ENCODE data around the gene MAP7D2. TPM values are rescaled to one million over a fixed set of nuclear protein-coding genes. Genes with fewer than 3 reads are reported as not detected.

MAP7D2 gene
- total and polyA plus RNA-seq, 9 of the 15 experiments (the other 6 are each of a cell fraction or from before 2014, with no cell fraction given), result 0.01 to 0.04 (median 0.03) TPM; not detected in 4

GRCh38 chrX:20118065-20118824, 1.5 kb upstream of the MAP7D2 start:
- H3K36me3 ChIP-seq (ENCODE audit: control insufficient read depth, insufficient read depth, low read length), result no peaks in the 10 kb centered on the region
- no peaks in the 10 kb centered on the region for H3K79me2 ChIP-seq (ENCODE audit: control insufficient read depth, insufficient read depth, low read length)
- H3K4me3 ChIP-seq, result no peak overlapping the region
- intact Hi-C loops (cut with micrococcal nuclease) (no loop called here), in situ Hi-C loops (cut with MboI) (no loop called here)
- H3K9ac ChIP-seq (ENCODE audit: insufficient read depth in 1 of 2, low read depth in 2 of 2, low read length in 2 of 2), result no peak overlapping the region
- FAIRE-seq, result no peak
- H3K27me3 ChIP-seq (ENCODE audit: control insufficient read depth in 2 of 2, insufficient read depth in 2 of 2, low read length in 2 of 2), result peaks cover 0 to 6% of the 10 kb centered on the region in 2 experiments; a peak in 1 of 5 replicates
- no peaks in the 10 kb centered on the region for H3K9me1 ChIP-seq (ENCODE audit: control insufficient read depth, insufficient read depth, low read length)
- peaks cover 0 to 4% of the 10 kb centered on the region in 2 experiments; a peak in 2 of 5 replicates for H3K4me1 ChIP-seq (replicated peaks in 1 of 2; ENCODE audit: control insufficient read depth in 2 of 2, insufficient read depth in 2 of 2, low read length in 2 of 2)
- H2AFZ ChIP-seq (ENCODE audit: low read depth, low read length), result no peak overlapping the region
- ATAC-seq, result no peak
- ChIA-PET CTCF (ENCODE audit: low intra/inter-chr PET ratio) (no interaction called here), POLR2A (interaction anchor here (0.7 kb wide), 1 partner anchor 9 kb away, joined by 3 read pairs; no protein-coding TSS in a partner anchor)
- H3K4me2 ChIP-seq (ENCODE audit: insufficient read depth, low read length), result no peak overlapping the region
- BruUV-seq (replicated peaks), result no TSS peak
- no peak for DNase-seq (ENCODE audit: extremely low read depth in 1 of 4, low spot score in 3 of 4)
- WGBS (ENCODE audit: insufficient coverage, low coverage, missing lambda C conversion rate), result 3% methylated on average over 10 of the region's 12 CpGs
- no peak overlapping the region for H3K27ac ChIP-seq (ENCODE audit: extremely low read depth, low read depth, low read length)
- no peaks in the 10 kb centered on the region for H3K9me3 ChIP-seq (replicated peaks; ENCODE audit: control insufficient read depth, insufficient read depth, low read depth, low read length)
- H4K20me1 ChIP-seq (replicated peaks; ENCODE audit: control insufficient read depth, insufficient read depth, low read length), result no peaks in the 10 kb centered on the region
- TF ChIP-seq ATF4 (CRISPR knock-in tag; IDR thresholded peaks at IDR 0.05), result no peak
- no peak for TF ChIP-seq ZNF318 (IDR thresholded peaks at IDR 0.05; ENCODE audit: borderline replicate concordance in 1 of 2, low read depth in 1 of 2)
- TF ChIP-seq NCOA1 (IDR thresholded peaks at IDR 0.05; ENCODE audit: low read depth), result no peak
- no peak for TF ChIP-seq CREB3 (tag; conservative IDR thresholded peaks at IDR 0.05; ENCODE audit: low read depth)
- no peak for TF ChIP-seq TFE3 (CRISPR knock-in tag; IDR thresholded peaks at IDR 0.05)
- no peak for TF ChIP-seq SAFB (IDR thresholded peaks at IDR 0.05; ENCODE audit: borderline replicate concordance, low read depth, low read length)
- no peak for TF ChIP-seq PTTG1 (tag; IDR thresholded peaks at IDR 0.05; ENCODE audit: low read depth)
- TF ChIP-seq ZNF197 (CRISPR knock-in tag; IDR thresholded peaks at IDR 0.05; ENCODE audit: low read depth), result no peak
